ENCODE results near the gene WASL. TPM values are rescaled to one million over a fixed set of nuclear protein-coding genes. Genes with fewer than 3 reads are reported as not detected.
A peak's percentile ranks its signal among the peaks of the same experiment; 100 is the strongest.

The WASL gene
- total and polyA plus RNA-seq, 9 donors = 11.4 to 39.4 (median 30.2) TPM

GRCh38 chr7:123751821-123752220, 3.0 kb upstream of the WASL start:
- Histone ChIP-seq H3K27me3 (ENCODE audit: control insufficient read depth, insufficient read depth, low read length) (no peaks in the 10 kb centered on the region), H3K27ac (ENCODE audit: low read length) (no peak overlapping the region)

GRCh38 chr7:123750389-123751230, 1.8 kb upstream of the WASL start:
- WGBS (ENCODE audit: insufficient coverage) = no CpG with 5 or more reads among the region's 2 CpGs

More at GRCh38 chr7:123751821-123752220, 3.0 kb upstream of the WASL start:
- Histone ChIP-seq H3K4me3 (ENCODE audit: low read length) (no peak overlapping the region), H3K9me3 (replicated peaks; ENCODE audit: control insufficient read depth, low read depth, low read length) (no peaks in the 10 kb centered on the region), H3K36me3 (ENCODE audit: control insufficient read depth, insufficient read depth, low read length) (no peaks in the 10 kb centered on the region), H3K4me1 (ENCODE audit: control insufficient read depth, insufficient read depth, low read length) (peaks cover 3% of the 10 kb centered on the region)
- no peak for DNase-seq
- no CpG with 5 or more reads among the region's 1 CpG for WGBS (ENCODE audit: insufficient coverage)

GRCh38 chr7:123749537-123749857, 694 bp upstream of the WASL start:
- H3K27me3 ChIP-seq (ENCODE audit: control insufficient read depth, insufficient read depth, low read length) = no peaks in the 10 kb centered on the region
- no peak for DNase-seq
- no peaks in the 10 kb centered on the region for H3K9me3 ChIP-seq (replicated peaks; ENCODE audit: control insufficient read depth, low read depth, low read length)
- peaks cover 3% of the 10 kb centered on the region for H3K4me1 ChIP-seq (ENCODE audit: control insufficient read depth, insufficient read depth, low read length)
- peak overlapping the region; percentile 99 for H3K27ac ChIP-seq (ENCODE audit: low read length)
- no peaks in the 10 kb centered on the region for H3K36me3 ChIP-seq (ENCODE audit: control insufficient read depth, insufficient read depth, low read length)
- WGBS (ENCODE audit: insufficient coverage) = 0% methylated on average over 4 of the region's 10 CpGs
- peak overlapping the region; percentile 89 for H3K4me3 ChIP-seq (ENCODE audit: low read length)

More at GRCh38 chr7:123750389-123751230, 1.8 kb upstream of the WASL start:
- Histone ChIP-seq H3K9me3 (replicated peaks; ENCODE audit: control insufficient read depth, low read depth, low read length) (no peaks in the 10 kb centered on the region), H3K4me3 (ENCODE audit: low read length) (no peak overlapping the region), H3K4me1 (ENCODE audit: control insufficient read depth, insufficient read depth, low read length) (peaks cover 3% of the 10 kb centered on the region), H3K27me3 (ENCODE audit: control insufficient read depth, insufficient read depth, low read length) (no peaks in the 10 kb centered on the region), H3K36me3 (ENCODE audit: control insufficient read depth, insufficient read depth, low read length) (no peaks in the 10 kb centered on the region), H3K27ac (ENCODE audit: low read length) (no peak overlapping the region)
- DNase-seq = no peak

DNA sequence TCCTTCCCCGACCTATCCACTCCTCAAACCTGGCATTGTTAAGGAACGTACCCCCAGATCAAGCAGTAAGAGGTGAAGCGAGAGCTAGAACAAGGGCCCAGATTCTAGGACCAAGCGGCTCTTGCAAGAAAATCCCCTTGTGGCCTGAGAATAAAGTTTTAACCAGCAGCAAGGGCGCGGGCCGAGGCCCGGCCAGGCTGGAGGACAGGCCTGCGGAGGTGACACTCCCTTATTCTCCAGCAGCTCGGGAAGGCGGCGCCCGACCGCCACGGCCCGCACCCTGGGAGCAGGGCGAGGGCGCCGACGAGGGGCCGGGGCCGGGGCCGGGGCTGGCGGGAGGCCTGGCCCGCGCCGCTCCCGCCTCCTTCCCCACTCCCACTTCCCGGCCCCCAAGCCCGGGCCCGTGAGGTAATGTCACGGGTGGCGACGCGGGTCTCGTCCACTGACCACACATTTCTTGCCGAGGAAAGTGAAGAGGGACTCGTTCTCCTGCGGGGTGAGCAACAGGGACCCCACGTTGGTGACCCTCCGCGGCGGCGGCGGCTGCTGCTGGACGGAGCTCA, 551 bp downstream of the WASL start:
- DNase-seq = peak; percentile 60
- WGBS (ENCODE audit: insufficient coverage) = 0% methylated on average over 23 of the region's 46 CpGs
- Histone ChIP-seq H3K4me1 (ENCODE audit: control insufficient read depth, insufficient read depth, low read length) (peaks cover 3% of the 10 kb centered on the region), H3K9me3 (replicated peaks; ENCODE audit: control insufficient read depth, low read depth, low read length) (no peaks in the 10 kb centered on the region), H3K36me3 (ENCODE audit: control insufficient read depth, insufficient read depth, low read length) (no peaks in the 10 kb centered on the region), H3K27ac (ENCODE audit: low read length) (peak overlapping the region; percentile 99), H3K27me3 (ENCODE audit: control insufficient read depth, insufficient read depth, low read length) (no peaks in the 10 kb centered on the region), H3K4me3 (ENCODE audit: low read length) (peak overlapping the region; percentile 89)

DNA sequence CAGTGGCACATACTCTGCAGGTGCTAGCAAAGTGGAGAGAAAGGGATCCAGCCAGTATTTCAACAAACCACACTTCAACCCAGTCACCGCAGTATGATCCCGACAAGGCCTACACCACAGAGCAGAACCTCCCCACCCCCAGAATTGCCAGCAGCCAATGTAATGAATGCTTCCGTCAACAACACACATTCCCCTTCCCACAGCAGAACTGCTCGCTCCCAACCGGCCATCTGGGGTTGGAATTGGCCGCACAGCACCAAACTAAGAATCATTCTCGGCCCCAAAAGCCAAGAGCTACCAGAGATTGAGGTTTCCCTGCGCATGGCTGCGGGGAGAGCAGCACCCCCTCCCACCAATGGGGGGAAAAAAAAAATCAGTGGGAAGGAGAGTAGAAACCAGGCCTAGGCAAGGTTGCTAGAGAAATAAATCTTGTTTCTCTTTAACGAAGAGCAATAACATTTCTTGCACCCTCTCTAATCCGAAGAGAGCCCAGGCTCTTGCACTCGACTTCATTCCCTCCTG, 1.1 kb downstream of the WASL start:
- peak; percentile 83 for DNase-seq
- Histone ChIP-seq H3K4me3 (ENCODE audit: low read length) (peak overlapping the region; percentile 89), H3K36me3 (ENCODE audit: control insufficient read depth, insufficient read depth, low read length) (no peaks in the 10 kb centered on the region), H3K9me3 (replicated peaks; ENCODE audit: control insufficient read depth, low read depth, low read length) (no peaks in the 10 kb centered on the region), H3K27me3 (ENCODE audit: control insufficient read depth, insufficient read depth, low read length) (no peaks in the 10 kb centered on the region), H3K27ac (ENCODE audit: low read length) (peak overlapping the region; percentile 99), H3K4me1 (ENCODE audit: control insufficient read depth, insufficient read depth, low read length) (peaks cover 3% of the 10 kb centered on the region)
- WGBS (ENCODE audit: insufficient coverage) = 3% methylated on average over 5 of the region's 12 CpGs

GRCh38 chr7:123746931-123747488, 1.8 kb downstream of the WASL start:
- no peaks in the 10 kb centered on the region for H3K9me3 ChIP-seq (replicated peaks; ENCODE audit: control insufficient read depth, low read depth, low read length)
- peak overlapping the region; percentile 89 for H3K4me3 ChIP-seq (ENCODE audit: low read length)
- peak; percentile 2 for DNase-seq
- no peaks in the 10 kb centered on the region for H3K27me3 ChIP-seq (ENCODE audit: control insufficient read depth, insufficient read depth, low read length)
- no peaks in the 10 kb centered on the region for H3K36me3 ChIP-seq (ENCODE audit: control insufficient read depth, insufficient read depth, low read length)
- H3K27ac ChIP-seq (ENCODE audit: low read length) = peak overlapping the region; percentile 99
- no CpG with 5 or more reads among the region's 4 CpGs for WGBS (ENCODE audit: insufficient coverage)
- H3K4me1 ChIP-seq (ENCODE audit: control insufficient read depth, insufficient read depth, low read length) = peaks cover 3% of the 10 kb centered on the region

DNA sequence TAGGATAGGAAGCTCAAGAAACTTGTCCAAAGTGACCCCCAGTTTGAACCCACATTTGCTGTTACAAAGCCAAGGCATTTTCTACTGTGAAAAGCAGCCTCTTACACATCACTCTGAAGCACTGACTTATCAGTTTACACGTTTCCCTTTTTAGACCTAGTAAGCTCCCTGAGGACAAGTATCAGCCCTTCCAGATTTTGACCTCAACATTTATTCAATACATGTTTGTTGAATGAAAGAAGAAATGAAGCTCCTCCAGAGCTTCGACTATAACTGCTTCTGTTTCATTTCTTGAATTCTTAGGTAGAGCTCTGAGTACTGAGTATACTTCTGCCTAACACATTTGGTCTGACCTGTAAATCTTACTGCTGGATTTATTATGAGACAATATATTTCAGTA, 2.7 kb downstream of the WASL start:
- no peak overlapping the region for H3K27ac ChIP-seq (ENCODE audit: low read length)
- H3K9me3 ChIP-seq (replicated peaks; ENCODE audit: control insufficient read depth, low read depth, low read length) = no peaks in the 10 kb centered on the region
- H3K36me3 ChIP-seq (ENCODE audit: control insufficient read depth, insufficient read depth, low read length) = no peaks in the 10 kb centered on the region
- no peak overlapping the region for H3K4me3 ChIP-seq (ENCODE audit: low read length)
- H3K4me1 ChIP-seq (ENCODE audit: control insufficient read depth, insufficient read depth, low read length) = peaks cover 3% of the 10 kb centered on the region
- DNase-seq = no peak
- no CpG with 5 or more reads among the region's 2 CpGs for WGBS (ENCODE audit: insufficient coverage)
- H3K27me3 ChIP-seq (ENCODE audit: control insufficient read depth, insufficient read depth, low read length) = no peaks in the 10 kb centered on the region

DNA sequence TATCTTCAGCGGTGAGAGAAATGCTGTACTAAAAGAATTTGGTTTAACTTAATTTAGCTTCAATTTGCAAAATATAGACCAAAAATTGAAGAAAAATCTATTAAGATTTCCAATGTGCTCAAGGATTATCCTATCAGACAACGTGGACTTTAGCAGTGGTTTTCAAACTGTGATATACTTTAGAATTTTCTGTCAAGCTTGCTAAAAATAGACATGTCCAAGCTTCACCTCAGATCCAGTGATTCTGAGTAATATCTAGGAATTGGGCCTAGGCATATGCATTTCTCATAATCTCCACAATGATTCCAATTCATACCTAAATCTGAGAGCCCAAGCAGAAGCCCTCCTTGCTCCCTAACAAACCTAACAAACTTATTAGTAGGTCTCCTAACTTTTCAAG, 3.4 kb downstream of the WASL start:
- H3K27ac ChIP-seq (ENCODE audit: low read length) = no peak overlapping the region
- no CpG with 5 or more reads among the region's 2 CpGs for WGBS (ENCODE audit: insufficient coverage)
- H3K9me3 ChIP-seq (replicated peaks; ENCODE audit: control insufficient read depth, low read depth, low read length) = no peaks in the 10 kb centered on the region
- H3K4me3 ChIP-seq (ENCODE audit: low read length) = no peak overlapping the region
- DNase-seq = no peak
- no peaks in the 10 kb centered on the region for H3K27me3 ChIP-seq (ENCODE audit: control insufficient read depth, insufficient read depth, low read length)
- H3K4me1 ChIP-seq (ENCODE audit: control insufficient read depth, insufficient read depth, low read length) = peaks cover 3% of the 10 kb centered on the region
- H3K36me3 ChIP-seq (ENCODE audit: control insufficient read depth, insufficient read depth, low read length) = no peaks in the 10 kb centered on the region

GRCh38 chr7:123744416-123744815, 4.4 kb downstream of the WASL start:
- no peak overlapping the region for H3K4me3 ChIP-seq (ENCODE audit: low read length)
- H3K36me3 ChIP-seq (ENCODE audit: control insufficient read depth, insufficient read depth, low read length) = no peaks in the 10 kb centered on the region
- peaks cover 3% of the 10 kb centered on the region for H3K4me1 ChIP-seq (ENCODE audit: control insufficient read depth, insufficient read depth, low read length)
- no peak for DNase-seq
- no peaks in the 10 kb centered on the region for H3K9me3 ChIP-seq (replicated peaks; ENCODE audit: control insufficient read depth, low read depth, low read length)
- WGBS (ENCODE audit: insufficient coverage) = no CpG with 5 or more reads among the region's 1 CpG
- no peak overlapping the region for H3K27ac ChIP-seq (ENCODE audit: low read length)
- no peaks in the 10 kb centered on the region for H3K27me3 ChIP-seq (ENCODE audit: control insufficient read depth, insufficient read depth, low read length)

DNA sequence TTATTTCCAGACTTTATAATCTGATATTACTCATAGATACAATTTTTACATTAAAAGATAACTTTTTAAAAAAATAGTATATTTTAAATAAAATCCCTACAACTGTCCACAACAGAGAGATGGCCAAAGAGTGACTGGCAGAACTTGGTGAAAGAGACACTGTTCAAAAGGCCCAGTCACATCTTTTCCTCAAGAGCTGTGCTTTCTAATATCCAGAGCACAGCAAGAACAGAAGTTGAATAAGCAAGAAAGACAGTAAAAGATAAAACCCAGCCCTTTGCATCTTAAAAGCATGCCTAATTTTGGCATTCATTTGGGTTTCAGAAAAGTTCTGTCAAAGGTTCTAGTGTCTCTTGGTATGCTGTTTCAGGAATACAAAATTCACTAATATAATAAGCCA, 6.9 kb downstream of the WASL start:
- Histone ChIP-seq H3K9me3 (replicated peaks; ENCODE audit: control insufficient read depth, low read depth, low read length) (no peaks in the 10 kb centered on the region), H3K27ac (ENCODE audit: low read length) (no peak overlapping the region), H3K27me3 (ENCODE audit: control insufficient read depth, insufficient read depth, low read length) (no peaks in the 10 kb centered on the region), H3K4me1 (ENCODE audit: control insufficient read depth, insufficient read depth, low read length) (no peaks in the 10 kb centered on the region), H3K36me3 (ENCODE audit: control insufficient read depth, insufficient read depth, low read length) (no peaks in the 10 kb centered on the region), H3K4me3 (ENCODE audit: low read length) (no peak overlapping the region)
- DNase-seq = no peak
